H1 (cell line): Measurements from ENCODE around the gene CXADR. TPM values are rescaled to one million over a fixed set of nuclear protein-coding genes. Genes with fewer than 3 reads are reported as not detected.

Experiments used
- CTCF ChIP-seq, 3 experiments: IDR thresholded peaks; 1 replicate in 2 of 3; 2 replicates in 1 of 3; pipeline versions ENCODE4 v1.5.1 to v1.6.1; 2011; ENCODE audit warnings: low read length in 3 of 3, mild to moderate bottlenecking in 3 of 3, inconsistent platforms in 2 of 3, low read depth in 1 of 3, moderate library complexity in 1 of 3; ENCODE audit not compliant: insufficient read depth in 1 of 3; ENCODE audit errors: control extremely low read depth in 1 of 3
- SAP30 ChIP-seq: fragments of 300-600 bp; sonication (generic); IDR thresholded peaks from 2 replicates; pipeline ENCODE4 v1.7.1; 2012; ENCODE audit warnings: low read length, moderate library complexity, mild to moderate bottlenecking, inconsistent platforms; ENCODE audit not compliant: insufficient read depth, insufficient replicate concordance
- SP1 ChIP-seq: IDR thresholded peaks from 2 replicates; pipeline ENCODE4 v1.6.1; 2011; ENCODE audit warnings: low read depth, low read length
- polyA plus RNA-seq, 7 experiments: library from polyadenylated mRNA; depleted of rRNA in 3 of 7; stranded (reverse) in 5 of 7; unstranded in 2 of 7; fragments of >200 nt in 5 of 7; fragments of 200-250 nt in 2 of 7; gene quantifications; 1 replicate in 5 of 7; 2 replicates in 1 of 7; 4 replicates in 1 of 7; pipeline versions ENCODE4 v1.2.1 to v1.2.3, GENCODE V29; 2011 to 2013; ENCODE audit warnings: missing spikeins in 2 of 7, mixed read lengths in 2 of 7
- total RNA-seq: library from RNA; stranded (reverse); fragmentation: NEBNext Ultra II Directional; extraction: Animal tissue kit (Norgen Biotek cat#: 25700); gene quantifications from 2 replicates; pipeline ENCODE4 v1.2.1, GENCODE V29; 2021
- TF ChIP-seq, protein P1 (sequence below): IDR thresholded peaks from 2 replicates; pipeline ENCODE4 v1.6.1; 2011; ENCODE audit warnings: low read length, improper control_type of control experiment

Gene CXADR
- total and polyA plus RNA-seq, 2 of the 8 experiments (the other 6 are each of a cell fraction or from before 2014, with no cell fraction given), result 45.6 to 145 TPM

GRCh38 chr21:17524635-17525034 lies 11.8 kb downstream of the CXADR start (continued):
- TF ChIP-seq CTCF (IDR thresholded peaks at IDR 0.05; ENCODE audit: control extremely low read depth in 1 of 3, insufficient read depth in 1 of 3, low read depth in 1 of 3, low read length in 3 of 3) (no peak), SP1 (no peak), SAP30 (no peak)
- TF ChIP-seq, protein P1, sequence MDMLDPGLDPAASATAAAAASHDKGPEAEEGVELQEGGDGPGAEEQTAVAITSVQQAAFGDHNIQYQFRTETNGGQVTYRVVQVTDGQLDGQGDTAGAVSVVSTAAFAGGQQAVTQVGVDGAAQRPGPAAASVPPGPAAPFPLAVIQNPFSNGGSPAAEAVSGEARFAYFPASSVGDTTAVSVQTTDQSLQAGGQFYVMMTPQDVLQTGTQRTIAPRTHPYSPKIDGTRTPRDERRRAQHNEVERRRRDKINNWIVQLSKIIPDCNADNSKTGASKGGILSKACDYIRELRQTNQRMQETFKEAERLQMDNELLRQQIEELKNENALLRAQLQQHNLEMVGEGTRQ, result no peak
